Keratinocyte (primary cell): ENCODE measurements around the gene ITGAE. TPM values are rescaled to one million over a fixed set of nuclear protein-coding genes. Genes with fewer than 3 reads are reported as not detected.

ENCODE experiments used
- DNase-seq: peaks from one replicate; pipeline ENCODE4 v3.0.0-alpha.2; 2011; ENCODE audit warnings: low read depth, missing footprints, low spot score
- FAIRE-seq: peaks from 2 replicates; lab custom pipeline; 2011; peaks lifted over from hg19 to GRCh38; lab: Jason Lieb, UNC
- H2AFZ ChIP-seq: 2 replicates; pipeline ENCODE4 v1.6.0; 2012; ENCODE audit warnings: low read length, control low read depth, inconsistent platforms; ENCODE audit not compliant: control insufficient read depth
- H3K27ac ChIP-seq: 2 replicates; pipeline ENCODE4 v1.5.1; 2011; ENCODE audit warnings: low read length; ENCODE audit not compliant: control insufficient read depth, insufficient read depth
- H3K27me3 ChIP-seq: 3 replicates; pipeline ENCODE4 v1.6.0; 2011; ENCODE audit warnings: low read length; ENCODE audit not compliant: control insufficient read depth, insufficient read depth; ENCODE audit errors: extremely low read depth
- H3K36me3 ChIP-seq, 2 experiments: 2 replicates in 1 of 2; 3 replicates in 1 of 2; pipeline ENCODE4 v1.5.1; 2011; ENCODE audit warnings: low read length in 2 of 2, mild to moderate bottlenecking in 1 of 2; ENCODE audit not compliant: control insufficient read depth in 2 of 2, insufficient read depth in 2 of 2; ENCODE audit errors: extremely low read depth in 1 of 2
- H3K4me1 ChIP-seq: 3 replicates; pipeline ENCODE4 v1.5.1; 2011; ENCODE audit warnings: low read length; ENCODE audit not compliant: control insufficient read depth, insufficient read depth; ENCODE audit errors: extremely low read depth
- H3K4me2 ChIP-seq: 3 replicates; pipeline ENCODE4 v1.6.0; 2011; ENCODE audit warnings: low read depth, low read length; ENCODE audit not compliant: control insufficient read depth, insufficient read depth; ENCODE audit errors: extremely low read depth
- H3K4me3 ChIP-seq, 3 experiments: fragments of 200-600 bp in 1 of 3; sonication (generic) in 1 of 3; 2 replicates in 2 of 3; 3 replicates in 1 of 3; pipeline ENCODE4 v1.5.1; 2011 to 2016; ENCODE audit warnings: low read length in 3 of 3, mild to moderate bottlenecking in 3 of 3, control low read depth in 2 of 3, inconsistent platforms in 1 of 3, low read depth in 1 of 3, mixed read lengths in 1 of 3, mixed run types in 1 of 3, moderate library complexity in 1 of 3; ENCODE audit not compliant: control insufficient read depth in 2 of 3, insufficient read depth in 2 of 3; ENCODE audit errors: extremely low read depth in 1 of 3
- H3K79me2 ChIP-seq: 2 replicates; pipeline ENCODE4 v1.6.0; 2012; ENCODE audit warnings: low read length; ENCODE audit not compliant: control insufficient read depth, insufficient read depth
- H3K9ac ChIP-seq: 3 replicates; pipeline ENCODE4 v1.6.0; 2011; ENCODE audit warnings: low read length; ENCODE audit not compliant: control insufficient read depth, insufficient read depth; ENCODE audit errors: extremely low read depth
- H3K9me1 ChIP-seq: 3 replicates; pipeline ENCODE4 v1.6.0; 2011; ENCODE audit warnings: low read length; ENCODE audit not compliant: control insufficient read depth, insufficient read depth; ENCODE audit errors: extremely low read depth
- H3K9me3 ChIP-seq: 2 replicates; pipeline ENCODE4 v1.5.1; 2012; ENCODE audit warnings: low read depth, low read length; ENCODE audit not compliant: control insufficient read depth
- H4K20me1 ChIP-seq: 3 replicates; pipeline ENCODE4 v1.6.0; 2011; ENCODE audit warnings: low read length; ENCODE audit not compliant: control insufficient read depth, insufficient read depth; ENCODE audit errors: extremely low read depth
- EZH2 ChIP-seq: IDR thresholded peaks from one replicate; pipeline ENCODE4 v1.6.1; 2012; ENCODE audit warnings: inconsistent platforms, mild to moderate bottlenecking, low read length, moderate library complexity
- dilution Hi-C: fragments of 300-500 bp; cut with MboI; formaldehyde crosslinking; loops from one replicate; pipeline ENCODE4 v1.7.0; 2020; ENCODE audit warnings: low sequenced_read_pairs; ENCODE audit not compliant: extremely low pct_ligation_motif_present
- polyA plus RNA-seq, 5 experiments: library from polyadenylated mRNA; depleted of rRNA in 3 of 5; stranded (reverse) in 3 of 5; stranded (forward) in 1 of 5; unstranded in 1 of 5; fragments of >200 nt; gene quantifications; 1 replicate in 1 of 5; 2 replicates in 3 of 5; 3 replicates in 1 of 5; pipeline versions ENCODE4 v1.2.1 to v1.2.3, GENCODE V29; 2011 to 2012; ENCODE audit warnings: missing spikeins in 2 of 5, low read depth in 1 of 5, low replicate concordance in 1 of 5
- TF ChIP-seq, protein P1 (sequence below), 3 experiments: IDR thresholded peaks in 1 of 3; conservative IDR thresholded peaks in 1 of 3; optimal IDR thresholded peaks in 1 of 3; 2 replicates in 2 of 3; 3 replicates in 1 of 3; pipeline versions ENCODE3 to v1.5.1; 2011; ENCODE audit warnings: low read length in 3 of 3, mild to moderate bottlenecking in 3 of 3, moderate library complexity in 2 of 3, control low read depth in 1 of 3, inconsistent platforms in 1 of 3; ENCODE audit not compliant: insufficient read depth in 2 of 3; ENCODE audit errors: extremely low read depth in 1 of 3

Gene ITGAE
- polyA plus RNA-seq, 1 donor (not counting 4 experiments of a cell fraction or from before 2014, with no cell fraction given) = 66.6 TPM

DNA sequence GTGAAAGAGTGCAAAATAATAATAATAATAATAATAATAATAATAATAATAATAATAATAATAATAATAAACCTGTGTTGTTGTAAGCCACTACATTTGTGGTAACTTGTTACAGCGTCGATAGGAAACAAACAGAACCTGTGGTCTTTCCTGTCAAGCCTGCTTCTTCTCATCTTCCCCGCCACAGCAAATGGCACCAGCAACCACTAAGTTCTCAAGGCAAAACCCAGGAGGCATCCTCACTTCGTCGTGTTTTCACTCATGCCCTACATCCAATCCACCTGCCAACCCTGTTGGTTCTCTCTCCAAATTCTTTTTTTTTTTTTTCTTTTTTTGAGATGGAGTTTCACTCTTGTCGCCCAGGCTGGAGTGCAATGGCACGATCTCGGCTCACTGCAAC, 34.2 kb downstream of the ITGAE start:
- no peak overlapping the region for H3K4me3 ChIP-seq
- no peaks in the 10 kb centered on the region for H3K9me3 ChIP-seq
- H3K36me3 ChIP-seq = no peaks in the 10 kb centered on the region
- no peak for DNase-seq
- no peaks in the 10 kb centered on the region for H3K79me2 ChIP-seq
- no peak overlapping the region for H3K27ac ChIP-seq
- H4K20me1 ChIP-seq = no peaks in the 10 kb centered on the region
- no peak overlapping the region for H2AFZ ChIP-seq
- no peak for FAIRE-seq
- no peak for TF ChIP-seq EZH2
- TF ChIP-seq, protein P1, sequence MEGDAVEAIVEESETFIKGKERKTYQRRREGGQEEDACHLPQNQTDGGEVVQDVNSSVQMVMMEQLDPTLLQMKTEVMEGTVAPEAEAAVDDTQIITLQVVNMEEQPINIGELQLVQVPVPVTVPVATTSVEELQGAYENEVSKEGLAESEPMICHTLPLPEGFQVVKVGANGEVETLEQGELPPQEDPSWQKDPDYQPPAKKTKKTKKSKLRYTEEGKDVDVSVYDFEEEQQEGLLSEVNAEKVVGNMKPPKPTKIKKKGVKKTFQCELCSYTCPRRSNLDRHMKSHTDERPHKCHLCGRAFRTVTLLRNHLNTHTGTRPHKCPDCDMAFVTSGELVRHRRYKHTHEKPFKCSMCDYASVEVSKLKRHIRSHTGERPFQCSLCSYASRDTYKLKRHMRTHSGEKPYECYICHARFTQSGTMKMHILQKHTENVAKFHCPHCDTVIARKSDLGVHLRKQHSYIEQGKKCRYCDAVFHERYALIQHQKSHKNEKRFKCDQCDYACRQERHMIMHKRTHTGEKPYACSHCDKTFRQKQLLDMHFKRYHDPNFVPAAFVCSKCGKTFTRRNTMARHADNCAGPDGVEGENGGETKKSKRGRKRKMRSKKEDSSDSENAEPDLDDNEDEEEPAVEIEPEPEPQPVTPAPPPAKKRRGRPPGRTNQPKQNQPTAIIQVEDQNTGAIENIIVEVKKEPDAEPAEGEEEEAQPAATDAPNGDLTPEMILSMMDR (optimal IDR thresholded peaks at IDR 0.05 in 1 of 3, IDR thresholded peaks at IDR 0.05 in 1 of 3, conservative IDR thresholded peaks at IDR 0.05 in 1 of 3; ENCODE audit: extremely low read depth in 1 of 3, insufficient read depth in 2 of 3, low read length in 3 of 3) = no peak
- dilution Hi-C loops = no loop called here
- H3K9me1 ChIP-seq = no peaks in the 10 kb centered on the region
- no peak overlapping the region for H3K9ac ChIP-seq
- no peaks in the 10 kb centered on the region for H3K27me3 ChIP-seq
- H3K4me2 ChIP-seq = no peak overlapping the region
- H3K4me1 ChIP-seq = no peaks in the 10 kb centered on the region

DNA sequence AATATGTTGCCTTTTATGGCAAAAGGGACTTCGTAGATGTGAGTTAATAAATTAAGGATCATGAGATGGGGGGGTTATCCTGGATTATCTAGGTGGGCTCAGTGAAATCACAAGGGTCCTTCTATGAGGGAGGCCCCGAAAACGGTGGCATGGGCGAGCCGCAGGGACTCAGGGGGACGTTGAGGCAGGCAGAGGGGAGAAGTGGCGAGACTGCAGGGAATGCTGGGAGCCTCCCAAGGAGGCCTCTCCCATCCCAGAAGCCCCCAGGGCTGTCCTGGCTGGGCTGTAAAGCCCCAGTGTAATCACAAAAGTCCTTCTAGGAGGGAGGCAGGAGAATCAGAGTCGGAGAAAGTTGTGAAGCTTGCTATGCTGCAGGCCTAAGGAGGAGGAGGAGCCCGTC, 35.0 kb downstream of the ITGAE start:
- no peaks in the 10 kb centered on the region for H3K9me1 ChIP-seq
- H3K36me3 ChIP-seq = no peaks in the 10 kb centered on the region
- no peaks in the 10 kb centered on the region for H3K4me1 ChIP-seq
- no peak overlapping the region for H3K4me2 ChIP-seq
- TF ChIP-seq, protein P1 (optimal IDR thresholded peaks at IDR 0.05 in 1 of 3, IDR thresholded peaks at IDR 0.05 in 1 of 3, conservative IDR thresholded peaks at IDR 0.05 in 1 of 3; ENCODE audit: extremely low read depth in 1 of 3, insufficient read depth in 2 of 3, low read length in 3 of 3) = no peak
- TF ChIP-seq EZH2 = no peak
- DNase-seq = no peak
- dilution Hi-C loops = no loop called here
- H3K27ac ChIP-seq = no peak overlapping the region
- no peak overlapping the region for H3K4me3 ChIP-seq
- H4K20me1 ChIP-seq = no peaks in the 10 kb centered on the region
- no peaks in the 10 kb centered on the region for H3K79me2 ChIP-seq
- no peak overlapping the region for H2AFZ ChIP-seq
- no peak for FAIRE-seq
- no peak overlapping the region for H3K9ac ChIP-seq
- H3K9me3 ChIP-seq = no peaks in the 10 kb centered on the region
- H3K27me3 ChIP-seq = no peaks in the 10 kb centered on the region
